ENCODE results near the gene SSC5D. TPM values are rescaled to one million over a fixed set of nuclear protein-coding genes. Genes with fewer than 3 reads are reported as not detected.
A peak's percentile ranks its signal among the peaks of the same experiment; 100 is the strongest.

Gene SSC5D
- total and polyA plus RNA-seq, 9 of the 15 experiments (the other 6 are each of a cell fraction or from before 2014, with no cell fraction given): 0.04 to 0.71 (median 0.14) TPM; not detected in 2

GRCh38 chr19:55503502-55504251 is 15.4 kb downstream of the SSC5D start (continued):
- TF ChIP-seq CREB3L1 (IDR thresholded peaks at IDR 0.05; ENCODE audit: borderline replicate concordance, low read depth) (peak; percentile 88), GTF2F1 (IDR thresholded peaks at IDR 0.05; ENCODE audit: low read depth, low read length) (peak; percentile 93; the same call in 1 of the 2 replicates), ATF3 (IDR thresholded peaks at IDR 0.05) (peak; percentile 81), ATF3 (CRISPR knock-in tag; conservative IDR thresholded peaks at IDR 0.05) (peak; percentile 83), ELF4 (CRISPR knock-in tag; IDR thresholded peaks at IDR 0.05) (0 out of 2 replicates have a peak, but pooled peaks have one; percentile 62), MYC (IDR thresholded peaks at IDR 0.05; ENCODE audit: low read depth, low read length) (peak; percentile 68; the same call in 1 of the 2 replicates), MYC (CRISPR knock-in tag; IDR thresholded peaks at IDR 0.05; ENCODE audit: borderline replicate concordance, low read depth) (no peak), HDAC8 (tag; IDR thresholded peaks at IDR 0.05) (peak; percentile 81), ZFP91 (CRISPR knock-in tag; IDR thresholded peaks at IDR 0.05) (peak; percentile 76; the same call in 1 of the 2 replicates), NFXL1 (CRISPR knock-in tag; IDR thresholded peaks at IDR 0.05) (no peak), KLF1 (tag; IDR thresholded peaks at IDR 0.05) (no peak), ARID2 (IDR thresholded peaks at IDR 0.05) (peak; percentile 56; the same call in 1 of the 2 replicates), THRAP3 (IDR thresholded peaks at IDR 0.05; ENCODE audit: borderline replicate concordance) (no peak), ZNF511 (CRISPR knock-in tag; IDR thresholded peaks at IDR 0.05) (peak; percentile 100), SOX6 (IDR thresholded peaks at IDR 0.05) (peak; percentile 22; the same call in 1 of the 2 replicates), GABPB1 (CRISPR knock-in tag; IDR thresholded peaks at IDR 0.05) (peak; percentile 93), E2F3 (CRISPR knock-in tag; IDR thresholded peaks at IDR 0.05) (peak; percentile 98), NEUROD1 (IDR thresholded peaks at IDR 0.05; ENCODE audit: borderline replicate concordance, low read depth, low read length, partially characterized antibody) (no peak), VEZF1 (CRISPR knock-in tag; IDR thresholded peaks at IDR 0.05) (peak; percentile 70), ZNF644 (tag; IDR thresholded peaks at IDR 0.05; ENCODE audit: low read depth) (no peak), ETV6 (IDR thresholded peaks at IDR 0.05; ENCODE audit: borderline replicate concordance in 1 of 2, low read depth in 2 of 2, low read length in 1 of 2) (no peak), ETV6 (CRISPR knock-in tag; IDR thresholded peaks at IDR 0.05; ENCODE audit: borderline replicate concordance) (peak; percentile 100)
